Activated CD8-positive, alpha-beta memory T cell treated with anti-CD3 and anti-CD28 coated beads for 4 hours (primary cell): Measurements from ENCODE around the gene APCDD1.
"Not testable (repeated sequence)": the region's sequence is repeated elsewhere in the genome, so short reads cannot be mapped to it uniquely, and the experiment has no call there.

Experiments used
- DNase-seq, 2 donors: peaks; one replicate each; pipeline ENCODE4 v3.0.0-alpha.2; 2020; ENCODE audit warnings: low read depth in 2 of 2

APCDD1 gene

GRCh38 chr18:10490401-10491165 lies 36.1 kb downstream of the APCDD1 start:
- DNase-seq = peak in 1 of 2 donors; percentile 17

DNA sequence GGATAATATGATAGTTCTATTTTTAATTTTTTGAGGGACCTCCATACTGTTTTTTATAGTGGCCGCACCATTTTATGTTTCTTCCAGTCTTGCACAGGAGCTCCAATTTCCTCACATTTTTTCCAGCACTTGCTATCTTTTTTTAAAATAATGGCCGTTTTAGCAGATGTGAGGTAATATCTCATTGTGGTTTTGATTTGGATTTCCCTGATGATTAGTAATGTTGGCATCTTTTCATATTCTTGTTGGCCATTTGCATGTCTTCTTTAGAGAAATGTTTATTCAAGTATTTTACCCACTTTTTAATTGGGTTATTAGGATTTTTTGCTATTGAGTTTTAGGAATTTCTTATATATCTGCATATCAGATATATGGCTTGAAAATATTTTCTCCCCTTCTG lies 41.5 kb downstream of the APCDD1 start:
- no peak for DNase-seq

DNA sequence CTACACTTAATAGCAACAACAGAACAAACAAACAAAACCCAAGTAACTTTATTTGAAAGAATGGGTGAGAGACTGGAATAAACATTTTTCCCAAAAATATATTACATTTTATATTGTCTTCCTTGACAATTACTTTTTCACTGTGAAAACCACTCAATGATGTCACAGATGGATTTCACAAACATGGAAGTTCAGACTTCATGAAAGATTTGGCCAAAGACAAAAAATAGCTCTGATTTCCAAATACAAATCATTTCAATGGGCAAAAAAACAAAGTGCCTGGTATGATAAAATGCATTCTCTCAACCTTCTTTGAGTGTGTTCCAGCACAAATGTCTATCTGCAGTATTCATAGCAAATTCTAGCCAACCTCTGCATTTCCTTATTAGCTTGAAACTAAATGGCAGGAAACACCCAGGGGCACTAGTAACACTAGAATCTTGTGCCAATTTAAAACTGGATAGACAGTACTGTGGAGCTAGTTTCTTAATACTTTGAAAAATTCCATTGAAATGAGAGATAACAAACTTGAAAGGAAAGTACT lies 42.8 kb downstream of the APCDD1 start:
- DNase-seq = no peak

DNA sequence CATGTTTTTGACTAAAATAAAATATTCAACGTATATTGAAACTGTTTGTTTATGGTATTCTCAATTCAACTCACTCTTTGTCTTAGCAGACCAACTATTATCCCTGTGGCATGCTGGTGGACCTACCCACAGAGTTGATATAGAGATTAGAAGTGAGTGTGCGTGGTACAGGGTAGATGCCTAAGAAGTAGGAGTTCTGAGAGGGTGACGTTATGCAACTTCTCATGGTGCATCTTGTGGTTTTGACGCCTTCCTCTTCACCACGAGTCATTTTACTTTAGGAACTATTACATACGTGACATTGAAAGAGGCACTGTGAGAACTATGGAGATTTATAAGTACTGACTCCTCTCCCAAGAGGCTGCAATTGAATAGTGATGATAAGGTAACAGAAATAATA lies 44.8 kb downstream of the APCDD1 start:
- DNase-seq = no peak

GRCh38 chr18:10500038-10500437 lies 45.6 kb downstream of the APCDD1 start:
- no peak for DNase-seq

DNA sequence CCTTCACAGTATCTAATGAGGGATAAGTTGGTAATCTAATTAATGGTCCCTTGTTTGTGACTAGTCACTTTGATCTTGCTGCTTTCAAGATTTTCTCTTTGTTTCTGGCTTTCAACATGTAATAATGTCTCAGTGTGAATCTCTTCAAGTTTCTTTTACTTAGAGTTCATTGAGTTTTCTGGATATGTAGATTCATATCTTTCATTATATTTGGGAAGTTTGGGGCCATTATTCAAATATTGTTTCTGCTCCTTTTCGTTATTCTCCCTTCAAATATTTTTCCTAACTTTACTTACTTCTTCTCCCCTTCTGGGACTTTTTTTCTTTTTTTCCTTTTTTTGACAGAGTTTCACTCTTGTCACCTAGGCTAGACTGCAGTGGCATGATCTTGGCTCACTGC lies 50.3 kb downstream of the APCDD1 start:
- DNase-seq = no peak

- DNase-seq = not testable (repeated sequence)
Observed at GRCh38 chr18:10505892-10506291, 51.5 kb downstream of the APCDD1 start.

- no peak for DNase-seq
Observed at GRCh38 chr18:10508591-10508990, 54.2 kb downstream of the APCDD1 start.

DNA sequence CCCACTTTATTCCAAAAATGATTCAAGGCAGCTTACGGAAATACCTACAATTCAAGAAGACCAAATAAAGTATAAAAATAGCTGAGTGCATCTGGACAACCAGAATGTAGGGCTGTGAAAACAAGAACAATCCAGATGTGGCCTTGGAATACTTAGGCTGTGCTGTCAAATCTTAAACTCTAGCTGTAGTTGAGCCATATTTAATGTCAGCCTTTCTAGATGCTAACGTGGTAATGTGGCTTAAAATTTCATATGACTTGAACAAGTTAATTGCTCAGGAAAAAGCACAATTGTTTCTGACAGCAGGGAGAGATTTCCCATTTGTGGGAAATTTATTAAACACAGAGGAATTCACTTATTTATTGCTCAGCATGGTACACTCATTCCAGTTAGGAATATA lies 56.8 kb downstream of the APCDD1 start:
- DNase-seq = no peak

DNA sequence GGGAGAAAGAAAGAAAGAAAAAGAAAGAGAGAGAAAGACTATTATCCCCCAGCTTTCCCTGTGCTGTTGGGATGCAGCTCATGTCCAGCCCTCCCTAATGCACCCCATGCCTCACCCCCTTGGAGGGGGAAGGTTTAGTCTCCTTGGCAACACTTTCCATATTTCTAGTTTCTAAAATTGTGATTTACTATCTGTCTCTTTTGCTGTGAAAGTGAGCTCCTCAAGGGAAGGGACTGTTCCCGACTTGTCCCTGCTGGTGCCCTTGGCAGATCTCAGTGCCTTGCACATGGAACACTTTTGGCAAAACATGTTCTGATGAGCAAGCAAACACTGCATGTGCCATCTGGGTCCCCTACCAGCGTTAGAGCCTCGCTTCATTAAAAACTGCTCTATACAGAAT lies 59.6 kb downstream of the APCDD1 start:
- no peak for DNase-seq

DNA sequence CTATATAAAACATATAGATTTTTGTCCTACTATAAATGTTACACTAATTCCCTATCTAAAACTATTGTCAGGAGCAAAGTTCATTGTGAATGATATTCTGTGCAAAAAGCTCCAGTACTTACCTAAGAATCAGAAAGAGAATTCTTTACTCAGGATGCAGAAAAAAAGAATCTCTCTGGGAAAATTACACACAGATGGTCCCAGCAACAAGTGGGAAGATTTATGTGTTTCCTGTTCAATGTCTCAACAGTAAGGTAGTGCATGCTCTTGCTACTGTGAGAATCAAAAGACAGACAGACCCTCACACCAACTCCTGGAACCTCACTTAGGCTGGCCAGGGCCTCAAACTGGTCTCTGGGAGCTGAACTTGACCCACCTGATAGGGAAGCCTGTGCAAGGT lies 60.2 kb downstream of the APCDD1 start:
- no peak for DNase-seq

- no peak for DNase-seq
Observed at GRCh38 chr18:10515456-10515855, 61.0 kb downstream of the APCDD1 start.

- DNase-seq = no peak
Observed at GRCh38 chr18:10516078-10516477, 61.6 kb downstream of the APCDD1 start.

- DNase-seq = no peak
Observed at GRCh38 chr18:10518595-10519255, 64.3 kb downstream of the APCDD1 start.

- no peak for DNase-seq
Observed at GRCh38 chr18:10519366-10519765, 64.9 kb downstream of the APCDD1 start.

- DNase-seq = peak; percentile 19 to 21
Observed at GRCh38 chr18:10519999-10520935, 65.8 kb downstream of the APCDD1 start.

GRCh38 chr18:10521566-10521965 lies 67.1 kb downstream of the APCDD1 start:
- DNase-seq = no peak

- no peak for DNase-seq
Observed at GRCh38 chr18:10522574-10522973, 68.1 kb downstream of the APCDD1 start.

GRCh38 chr18:10523544-10523943 lies 69.1 kb downstream of the APCDD1 start:
- DNase-seq = no peak

GRCh38 chr18:10524507-10525370 lies 70.3 kb downstream of the APCDD1 start:
- no peak for DNase-seq

DNA sequence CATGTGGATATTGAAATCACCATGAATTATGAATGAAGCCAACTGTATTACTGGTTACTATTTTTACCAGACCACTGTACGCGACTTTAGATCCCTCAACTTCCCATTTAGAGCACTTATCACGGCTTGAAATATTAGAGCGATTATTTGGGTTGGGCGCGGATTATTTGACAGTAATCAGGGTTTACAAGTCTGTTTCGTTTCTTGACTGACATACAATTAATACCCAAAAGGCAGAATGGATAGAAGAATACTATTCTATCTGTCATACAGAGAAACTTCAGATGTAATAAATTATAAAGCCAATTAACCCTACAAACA lies 70.9 kb downstream of the APCDD1 start:
- no peak for DNase-seq
